GM21737 (cell line): ENCODE results near the gene ITGA11.

ENCODE experiments used
- ATAC-seq: cut with Tn5 transposase; IDR thresholded peaks from one replicate; pipeline ENCODE4 v1.9.1; 2021; ENCODE audit warnings: mild to moderate bottlenecking, moderate library complexity; ENCODE audit not compliant: unreplicated experiment

The ITGA11 gene

DNA sequence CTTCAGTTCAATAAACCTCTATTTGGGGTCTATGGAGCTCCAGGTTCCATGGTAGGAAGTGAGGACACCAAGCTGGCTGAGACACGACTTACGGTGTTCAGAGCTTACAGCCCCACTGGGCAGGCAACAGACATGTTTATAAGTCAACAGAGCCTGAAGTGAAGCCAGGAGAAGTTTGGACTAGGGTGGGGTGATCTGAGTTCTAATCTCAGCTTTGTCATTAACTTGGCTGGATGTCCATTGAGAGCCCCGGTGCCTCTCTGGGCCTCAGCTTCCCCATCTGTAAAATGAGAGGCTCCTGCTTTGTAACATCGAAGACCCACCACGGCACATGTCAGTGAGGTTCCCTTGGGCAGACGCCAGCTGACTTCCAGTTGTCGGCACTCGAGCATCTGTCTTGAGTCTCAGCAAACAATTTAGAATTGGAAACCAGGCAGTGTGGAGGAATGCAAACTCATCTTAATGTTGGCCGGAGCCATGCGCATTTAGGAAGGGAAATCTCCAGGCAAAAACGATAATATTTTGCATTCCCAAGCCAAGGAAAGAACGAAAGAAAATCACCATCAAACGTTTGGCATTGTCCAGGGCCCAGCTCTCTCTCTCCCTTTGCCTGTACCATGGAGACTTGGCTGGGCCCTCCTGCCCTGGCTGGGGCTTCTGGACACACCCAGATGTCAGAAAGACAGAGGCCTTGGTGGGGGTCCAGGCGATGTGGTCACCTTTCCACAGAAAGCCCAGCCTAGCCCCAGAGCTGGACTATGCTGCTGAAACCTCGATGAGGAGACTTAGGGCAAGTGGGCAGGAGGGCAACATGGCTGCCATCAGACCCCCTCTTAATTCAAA is 18.4 kb downstream of the ITGA11 start:
- no peak for ATAC-seq

DNA sequence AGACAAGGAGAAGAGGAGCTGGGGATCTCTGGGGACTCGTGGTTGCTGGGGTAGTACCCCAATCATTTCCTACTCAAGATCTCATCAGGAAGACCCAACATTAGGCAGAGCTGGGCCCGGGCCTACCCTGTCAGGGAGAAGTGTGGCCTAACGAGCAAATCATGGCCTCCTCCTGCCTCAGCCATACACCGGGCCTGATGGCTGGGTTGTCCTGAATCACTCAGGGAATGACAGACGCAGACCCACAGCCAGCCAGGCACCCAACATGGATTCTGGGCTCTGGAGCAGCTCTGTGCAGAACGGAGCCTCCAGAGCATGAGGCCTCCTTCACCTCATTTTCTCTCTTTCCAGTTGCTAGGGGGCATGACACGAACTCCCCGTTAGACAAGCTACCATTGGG is 19.7 kb downstream of the ITGA11 start:
- ATAC-seq = no peak

DNA sequence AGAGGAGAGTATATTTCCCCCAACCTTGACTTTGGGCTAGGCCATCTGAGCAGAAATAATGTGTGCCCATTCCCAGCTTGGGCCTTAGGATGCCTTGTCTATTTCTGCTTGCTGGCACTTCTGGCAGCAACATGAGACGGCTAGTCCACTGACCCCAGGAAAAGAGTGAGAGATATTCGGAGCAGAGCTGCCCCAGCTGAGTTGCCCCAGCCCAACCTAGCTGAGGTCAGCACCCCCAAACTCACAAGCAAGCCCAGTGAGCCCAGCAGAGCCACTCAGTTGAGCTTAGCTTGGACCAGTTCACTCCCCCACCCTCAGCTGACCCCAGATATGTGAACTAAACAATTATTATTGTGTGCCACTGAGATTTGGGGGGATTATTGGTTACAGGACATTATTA is 20.2 kb downstream of the ITGA11 start:
- no peak for ATAC-seq

DNA sequence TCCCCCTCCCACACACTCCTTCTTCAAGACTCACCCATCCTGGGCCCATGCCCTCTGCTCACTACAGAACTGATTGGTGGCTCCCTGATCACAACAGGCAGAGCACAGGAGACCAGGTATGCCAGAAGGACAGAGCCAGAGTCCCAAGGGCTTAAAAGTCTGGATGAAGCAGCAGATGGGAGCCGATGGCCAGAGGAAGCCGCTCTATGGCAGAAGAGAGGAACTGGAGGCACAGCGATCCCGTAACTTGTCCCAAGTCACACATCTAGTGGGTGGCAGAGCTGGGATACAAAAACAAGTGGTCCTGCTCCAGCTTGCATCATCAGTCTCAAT is 20.7 kb downstream of the ITGA11 start:
- ATAC-seq = no peak

DNA sequence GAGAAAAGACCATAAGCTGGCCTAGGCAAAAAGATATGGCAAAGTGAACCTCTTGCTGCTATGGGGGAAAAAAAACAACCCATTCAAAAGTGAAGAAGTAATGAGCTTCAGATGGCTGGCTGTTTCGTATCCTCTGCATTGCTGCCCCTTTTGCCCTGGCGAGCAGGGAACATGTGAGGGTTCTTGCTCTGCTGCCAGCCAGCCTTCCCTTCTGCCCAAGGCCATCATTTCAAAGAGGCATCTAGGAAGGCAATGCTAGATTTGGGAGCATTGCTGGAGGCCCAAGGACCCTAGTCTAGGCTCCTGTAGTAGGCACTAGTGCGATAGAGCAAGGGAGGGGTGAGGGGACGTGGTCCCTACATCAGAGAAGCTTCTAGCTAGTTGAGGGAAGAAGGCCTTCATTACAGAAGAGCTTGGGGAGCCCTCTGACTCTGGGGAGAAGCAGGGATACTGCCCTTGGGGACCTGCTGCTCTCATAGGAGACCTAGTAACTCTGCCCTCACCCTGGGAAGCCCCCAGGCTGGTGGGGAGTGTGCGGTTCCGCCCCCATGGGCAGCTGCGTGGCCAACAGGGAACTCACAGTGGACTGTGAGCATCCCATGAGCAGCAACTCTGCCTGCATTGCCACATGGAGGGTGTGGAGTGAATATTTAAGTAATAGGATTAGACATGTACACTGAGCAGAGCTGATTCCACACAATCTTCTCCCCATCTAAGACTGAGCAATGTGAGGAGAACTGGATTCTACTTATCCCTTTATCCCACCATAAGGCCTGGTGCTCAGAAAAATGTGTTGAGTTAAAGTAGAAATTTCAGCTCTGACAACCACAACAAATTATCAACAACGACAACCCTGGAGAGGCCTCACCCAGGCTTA is 21.3 kb downstream of the ITGA11 start:
- no peak for ATAC-seq

DNA sequence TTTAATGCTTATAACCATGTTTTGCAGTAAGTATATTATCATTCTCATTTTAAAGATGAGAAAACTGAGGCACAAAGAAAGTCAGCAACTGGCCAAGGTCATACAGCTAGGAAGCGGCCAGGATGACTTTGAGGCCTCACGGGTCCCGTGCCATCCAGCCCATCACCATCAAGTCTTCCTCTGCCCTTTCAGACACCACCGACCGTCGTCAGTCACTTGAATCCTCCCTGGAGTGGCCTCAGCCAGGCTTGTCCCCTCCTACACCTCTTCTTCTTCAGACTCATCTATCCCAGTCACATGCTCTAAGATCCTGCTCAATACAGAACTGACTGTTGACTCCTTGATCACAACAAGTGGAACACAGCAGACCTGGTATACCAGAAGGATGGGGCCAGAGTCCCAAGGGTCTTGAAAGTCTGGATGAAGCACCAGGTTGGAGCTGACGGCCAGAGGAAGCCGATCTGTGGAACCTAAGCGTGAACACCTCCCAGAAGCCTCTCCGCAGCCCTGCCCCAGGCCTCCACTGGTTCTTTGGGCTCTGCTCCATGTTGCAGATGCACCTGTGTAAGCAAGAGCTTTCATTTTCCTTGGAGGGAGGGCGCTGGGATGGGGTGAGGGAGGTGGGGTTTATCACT is 22.1 kb downstream of the ITGA11 start:
- no peak for ATAC-seq

DNA sequence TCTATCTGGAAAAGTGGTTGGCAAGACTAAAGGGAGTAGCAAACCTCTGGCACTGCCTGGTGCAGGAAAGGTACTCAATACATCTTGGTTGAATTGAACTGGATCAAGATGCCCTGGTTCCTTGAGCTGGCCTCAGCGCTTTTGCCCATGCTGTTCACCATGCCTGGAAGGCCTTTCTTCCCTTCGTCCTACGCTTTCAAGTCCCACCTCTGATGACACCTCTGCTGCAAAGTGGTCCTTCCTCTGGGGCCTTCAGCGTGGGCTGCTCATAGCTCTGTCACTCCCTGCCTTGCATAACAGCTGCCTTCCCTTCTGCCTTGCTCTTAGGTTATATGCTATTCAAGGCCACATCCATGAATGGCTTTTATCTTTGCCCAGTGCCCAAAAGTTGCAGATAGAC is 23.0 kb downstream of the ITGA11 start:
- no peak for ATAC-seq

DNA sequence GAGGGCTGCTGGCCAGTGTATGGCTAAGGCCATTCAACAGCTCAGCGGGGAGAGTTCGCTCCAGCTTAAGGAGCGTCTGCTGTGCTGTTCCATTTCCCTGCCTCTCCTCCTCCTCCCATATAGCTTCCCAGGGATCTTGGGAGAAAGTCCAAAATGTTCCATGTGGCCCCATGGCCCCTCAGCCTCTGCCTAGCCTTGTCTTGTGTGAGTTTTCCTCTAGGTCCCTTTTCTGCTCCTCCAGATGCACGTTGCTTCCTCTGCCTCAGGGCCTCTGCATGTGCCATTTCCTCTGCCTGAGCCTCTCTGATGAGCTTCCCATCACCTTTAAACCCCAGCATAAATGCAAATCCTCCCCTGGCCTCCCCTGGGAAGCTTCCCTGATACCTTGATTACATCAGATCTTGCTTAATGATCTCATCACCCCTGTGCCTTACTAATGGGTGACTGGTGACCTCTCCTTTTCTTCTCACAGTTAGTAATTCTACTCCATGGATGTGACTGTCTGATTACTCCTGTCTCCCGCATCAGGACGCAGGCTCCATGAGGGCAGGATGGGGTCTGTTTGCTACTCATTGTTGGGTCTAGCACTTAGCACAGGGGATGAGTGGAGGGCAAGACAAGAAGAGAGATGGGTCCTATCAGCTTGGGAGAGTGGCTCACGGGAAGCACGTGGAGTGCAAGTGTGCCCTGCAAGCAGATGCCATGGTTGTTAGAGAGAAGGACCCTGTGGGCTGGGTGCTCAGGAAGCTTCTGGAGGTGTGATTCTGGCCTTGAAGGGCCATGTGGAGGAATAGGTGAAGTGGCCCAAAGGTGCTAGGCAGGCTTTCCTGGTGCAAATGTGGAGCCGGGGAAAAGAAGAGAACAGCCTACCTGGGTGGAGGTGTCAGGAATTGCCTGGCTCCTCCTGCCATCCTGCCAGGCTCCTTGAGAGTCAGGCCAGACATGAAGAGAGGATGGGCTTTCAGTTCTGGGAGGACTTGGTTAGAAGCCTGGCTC is 23.8 kb downstream of the ITGA11 start:
- no peak for ATAC-seq

DNA sequence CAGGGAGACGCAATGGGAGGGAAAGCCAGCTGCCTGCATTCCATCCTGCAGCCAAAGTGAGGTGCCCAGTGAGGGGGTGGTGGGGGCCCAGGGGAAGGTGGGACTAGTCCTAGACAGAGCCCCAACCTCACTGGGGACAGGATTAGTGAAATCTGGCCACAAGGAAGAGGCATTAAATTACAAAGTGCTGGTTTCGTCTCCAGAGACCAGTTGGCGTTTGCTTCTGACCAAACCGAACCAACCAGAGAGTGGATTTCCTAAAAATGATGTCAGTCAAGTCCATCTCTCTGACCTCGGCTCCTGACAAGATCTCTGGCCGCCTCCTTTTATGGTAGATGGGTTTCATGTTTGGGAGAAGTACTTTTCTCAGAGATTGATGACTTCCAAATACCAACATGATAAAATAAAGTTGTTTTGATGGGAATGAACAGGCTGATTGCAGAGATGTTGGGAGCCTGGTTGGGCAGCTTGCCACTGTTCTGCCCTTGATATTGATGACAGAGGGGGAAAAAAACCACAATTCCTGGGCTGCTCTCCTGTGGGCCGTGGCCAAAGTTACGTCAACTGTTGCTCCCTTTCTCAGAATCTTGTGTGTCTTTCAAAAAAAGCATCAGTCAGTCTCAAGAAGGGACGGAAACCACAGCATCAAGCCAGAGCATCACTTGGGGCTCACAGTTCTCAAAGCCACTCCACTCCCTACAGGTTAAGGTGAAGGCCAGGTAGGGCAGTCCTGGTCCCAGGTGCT is 24.6 kb downstream of the ITGA11 start:
- no peak for ATAC-seq

DNA sequence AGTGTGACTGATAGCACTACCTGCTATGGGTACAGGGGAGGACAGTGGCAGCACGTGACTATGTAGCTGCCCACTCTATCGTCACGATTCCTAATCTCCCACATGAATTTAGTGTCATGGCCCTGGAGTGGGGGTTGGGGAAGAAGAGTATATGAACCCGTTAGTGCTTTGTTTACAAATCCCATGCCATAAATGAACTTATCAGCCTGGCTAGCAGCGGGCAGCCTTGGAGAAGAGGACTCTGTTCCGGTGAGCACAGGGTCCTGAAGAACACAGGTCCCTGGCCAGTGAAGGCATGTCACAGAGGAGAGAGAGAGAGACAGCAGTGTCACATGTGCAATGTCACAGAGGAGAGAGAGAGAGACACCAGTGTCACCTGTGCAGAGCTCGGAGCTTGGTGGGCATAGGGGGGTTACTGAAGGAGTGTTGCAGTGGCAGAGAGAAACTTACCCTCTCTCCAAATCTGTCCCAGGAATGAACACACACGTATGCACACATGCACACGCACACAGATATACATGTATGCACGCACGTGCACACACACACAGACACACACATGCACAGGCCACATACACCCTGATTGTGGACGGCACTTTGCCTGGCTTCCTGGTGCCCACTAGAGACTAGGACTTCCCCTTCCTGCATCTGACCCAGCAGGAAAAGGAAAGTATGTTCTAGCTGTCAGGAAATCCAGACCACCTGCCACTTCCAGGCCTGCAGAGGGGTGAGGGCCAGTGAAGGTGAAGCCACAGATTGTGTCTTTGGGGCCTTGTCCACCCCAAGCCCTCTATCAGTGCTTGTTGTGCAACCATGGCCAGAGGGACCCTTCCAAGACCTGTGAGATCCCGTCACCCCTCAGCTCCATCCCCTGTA is 26.3 kb downstream of the ITGA11 start:
- ATAC-seq = no peak

DNA sequence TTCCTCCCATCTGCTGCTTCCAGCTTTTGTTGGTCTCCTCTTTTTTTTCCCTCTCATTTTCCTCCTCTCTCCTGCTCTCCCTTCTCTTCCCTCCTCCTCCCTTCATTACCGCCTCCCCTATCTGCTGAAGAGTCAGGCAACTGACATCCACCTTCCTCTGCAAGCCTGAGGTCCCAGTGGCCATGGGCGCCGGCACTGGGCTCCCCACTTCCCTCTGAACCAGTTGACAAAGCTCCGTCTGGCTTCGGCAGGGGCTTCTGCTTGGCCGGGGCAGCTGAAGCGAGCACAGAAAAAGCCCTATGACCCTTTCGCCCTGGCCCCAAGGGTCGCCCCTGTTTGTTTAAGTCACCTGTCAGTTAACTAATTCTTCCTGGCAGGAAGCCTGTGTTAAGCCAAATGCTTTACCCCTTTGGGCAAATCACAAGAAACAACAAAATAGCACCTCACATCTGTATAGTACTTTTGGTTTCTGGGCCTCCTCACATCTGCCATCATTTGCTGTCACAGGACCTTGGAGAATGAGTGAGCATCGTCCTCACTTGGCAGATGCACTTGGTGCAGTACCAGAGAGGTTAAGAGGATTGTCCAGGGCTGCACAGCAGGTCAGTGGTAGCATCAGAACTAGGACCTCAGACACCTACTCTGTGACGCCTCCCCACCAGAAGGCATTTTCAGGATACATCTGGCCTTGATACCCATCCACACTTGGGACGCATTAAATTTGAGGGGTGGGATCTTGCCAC is 27.7 kb downstream of the ITGA11 start:
- ATAC-seq = no peak

DNA sequence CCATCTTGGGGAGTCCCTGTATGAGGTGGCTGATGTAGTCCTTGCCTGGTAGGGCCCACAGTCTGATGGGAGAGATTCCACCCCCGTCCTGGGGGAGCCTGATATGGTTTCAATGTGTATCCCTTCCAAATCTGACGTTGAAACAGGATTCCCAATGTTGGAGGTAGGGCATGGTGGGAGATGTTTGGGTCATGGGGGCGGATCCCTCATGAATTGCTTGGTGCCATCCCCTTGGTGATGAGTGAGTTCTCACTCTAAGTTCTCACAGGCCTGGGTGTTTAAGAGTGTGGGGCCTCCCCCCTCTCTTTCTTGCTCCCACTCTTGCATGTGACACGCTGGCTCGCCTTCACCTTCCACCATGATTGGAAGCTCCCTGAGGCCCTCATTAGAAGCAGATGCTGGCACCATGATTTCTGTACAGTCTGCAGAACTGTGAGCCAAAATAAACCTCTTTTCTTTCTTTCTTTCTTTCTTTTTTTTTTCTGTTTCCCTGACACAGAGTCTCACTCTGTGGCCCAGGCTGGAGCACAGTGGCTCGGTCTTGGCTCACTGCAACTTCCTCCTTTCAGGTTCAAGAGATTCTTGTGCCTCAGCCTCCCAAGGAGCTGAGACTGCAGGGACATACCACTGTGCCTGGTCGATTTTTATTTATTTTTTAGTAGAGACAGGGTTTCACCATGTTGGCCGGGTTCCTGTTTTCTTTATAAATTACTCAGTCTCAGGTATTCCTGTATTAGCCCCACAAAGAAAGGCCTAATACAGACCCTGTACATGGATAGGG is 28.6 kb downstream of the ITGA11 start:
- ATAC-seq = no peak

DNA sequence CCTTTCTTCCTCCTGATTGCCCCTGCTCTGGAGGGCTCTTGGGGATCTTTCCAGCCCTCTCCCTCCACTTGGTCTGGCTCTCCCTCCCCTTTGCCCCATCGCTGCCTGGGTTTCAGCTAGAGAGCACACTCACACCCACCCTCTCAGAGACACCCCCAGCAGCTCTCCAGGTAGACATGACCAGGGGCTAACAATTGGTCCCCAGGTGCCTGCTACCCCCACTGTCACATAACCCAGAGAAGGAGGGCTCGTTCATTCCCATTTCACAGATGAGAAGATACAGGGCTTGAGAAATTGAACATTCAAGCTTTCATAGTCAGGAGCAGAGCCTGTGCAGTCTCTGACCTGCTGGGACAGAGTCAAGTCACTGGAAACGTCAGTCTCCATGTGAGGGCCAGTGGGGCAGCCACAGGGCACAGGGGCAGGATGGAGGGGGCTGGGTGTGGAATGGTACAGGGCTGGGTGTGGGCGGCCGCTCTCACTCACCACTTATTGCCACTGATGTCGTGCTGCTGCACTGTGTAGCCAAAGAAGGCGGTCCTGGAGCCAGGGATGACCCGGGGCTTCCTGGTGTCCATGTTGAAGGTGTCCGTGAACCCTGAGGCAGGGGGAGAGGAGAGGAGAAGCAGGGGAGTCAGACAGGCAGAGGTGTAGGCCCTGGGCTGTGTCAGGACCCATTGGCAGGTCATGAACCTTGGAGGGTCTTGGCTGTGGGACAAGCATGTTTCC is 29.4 kb downstream of the ITGA11 start:
- ATAC-seq = no peak

DNA sequence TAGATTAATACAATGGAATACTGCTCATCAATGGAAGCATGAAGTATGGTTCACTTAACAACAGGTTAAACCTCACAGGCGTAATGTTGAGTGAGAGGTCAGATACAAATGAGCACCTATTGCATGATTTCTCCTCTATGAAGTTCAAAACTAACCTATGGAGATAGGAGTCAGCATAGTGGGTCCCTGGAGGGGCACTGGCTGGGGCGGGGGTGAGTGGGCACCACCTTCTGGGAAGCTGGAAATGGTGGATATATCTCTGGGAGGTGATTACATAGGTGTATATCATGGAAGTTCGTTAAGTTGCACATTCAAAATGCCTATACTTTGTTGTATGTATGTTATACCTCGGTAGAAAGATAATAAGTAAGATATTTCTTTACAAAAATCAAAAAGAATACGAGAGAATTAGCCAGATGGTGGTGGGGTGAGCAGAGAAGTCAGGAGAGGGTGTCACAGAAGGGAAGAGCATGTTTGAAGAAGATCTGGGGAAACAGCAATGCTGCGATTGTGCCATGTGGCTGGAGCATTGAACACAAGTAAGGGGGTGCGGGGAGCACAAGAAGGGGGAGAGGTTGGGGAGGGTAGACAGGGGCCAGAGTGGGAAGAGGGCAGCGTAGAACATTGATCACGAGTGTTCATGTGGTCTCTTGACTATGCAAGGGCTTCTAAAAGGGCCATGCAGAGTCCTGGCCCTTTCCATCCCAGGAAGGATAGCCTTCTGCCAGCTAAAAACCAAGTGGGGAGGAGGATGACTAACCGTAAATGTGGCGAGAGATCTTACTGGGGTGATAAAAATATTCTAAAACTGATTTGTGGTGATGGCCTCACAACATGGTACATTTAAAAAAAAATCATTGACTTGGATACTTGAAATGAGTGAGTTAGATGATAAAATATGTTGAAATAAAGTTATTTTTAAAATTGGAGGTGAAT is 30.2 kb downstream of the ITGA11 start:
- ATAC-seq = no peak

DNA sequence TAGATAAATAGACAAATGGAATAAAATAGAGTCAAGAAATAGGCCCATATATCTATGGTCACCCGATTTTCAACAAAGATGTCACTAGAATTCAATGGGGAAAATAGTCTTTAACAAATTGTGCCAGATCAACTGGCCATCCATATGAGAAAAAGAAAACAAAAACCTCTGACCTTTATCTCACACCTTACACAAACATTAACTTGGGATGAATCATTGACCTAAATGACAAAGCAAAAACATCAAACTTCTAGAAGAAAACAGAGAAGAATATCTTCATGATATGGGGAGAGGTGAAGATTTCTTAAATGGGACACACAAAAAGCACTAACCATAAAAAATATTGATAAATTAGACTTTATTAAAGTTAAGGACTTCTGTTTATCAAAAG is 31.9 kb downstream of the ITGA11 start:
- ATAC-seq = no peak
